SIG-M5 treated with dmso at 0.1 percent for 504 hours (cell line): Measurements from ENCODE around the gene ZP1.
A peak's percentile ranks its signal among the peaks of the same experiment; 100 is the strongest.
"Not testable (repeated sequence)": the region's sequence is repeated elsewhere in the genome, so short reads cannot be mapped to it uniquely, and the experiment has no call there.

Experiments
- DNase-seq: peaks from one replicate; lab custom pipeline; 2025; ENCODE audit not compliant: unreplicated experiment; lab: John Stamatoyannopoulos, UW

The ZP1 gene, protein sequence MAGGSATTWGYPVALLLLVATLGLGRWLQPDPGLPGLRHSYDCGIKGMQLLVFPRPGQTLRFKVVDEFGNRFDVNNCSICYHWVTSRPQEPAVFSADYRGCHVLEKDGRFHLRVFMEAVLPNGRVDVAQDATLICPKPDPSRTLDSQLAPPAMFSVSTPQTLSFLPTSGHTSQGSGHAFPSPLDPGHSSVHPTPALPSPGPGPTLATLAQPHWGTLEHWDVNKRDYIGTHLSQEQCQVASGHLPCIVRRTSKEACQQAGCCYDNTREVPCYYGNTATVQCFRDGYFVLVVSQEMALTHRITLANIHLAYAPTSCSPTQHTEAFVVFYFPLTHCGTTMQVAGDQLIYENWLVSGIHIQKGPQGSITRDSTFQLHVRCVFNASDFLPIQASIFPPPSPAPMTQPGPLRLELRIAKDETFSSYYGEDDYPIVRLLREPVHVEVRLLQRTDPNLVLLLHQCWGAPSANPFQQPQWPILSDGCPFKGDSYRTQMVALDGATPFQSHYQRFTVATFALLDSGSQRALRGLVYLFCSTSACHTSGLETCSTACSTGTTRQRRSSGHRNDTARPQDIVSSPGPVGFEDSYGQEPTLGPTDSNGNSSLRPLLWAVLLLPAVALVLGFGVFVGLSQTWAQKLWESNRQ

GRCh38 chr11:60866911-60867870, at the start of gene ZP1:
Gene ZP1 (plus strand): TSS chr11:60867542. CDS start chr11:60867562, 20 bp downstream.
- no peak for DNase-seq

DNA sequence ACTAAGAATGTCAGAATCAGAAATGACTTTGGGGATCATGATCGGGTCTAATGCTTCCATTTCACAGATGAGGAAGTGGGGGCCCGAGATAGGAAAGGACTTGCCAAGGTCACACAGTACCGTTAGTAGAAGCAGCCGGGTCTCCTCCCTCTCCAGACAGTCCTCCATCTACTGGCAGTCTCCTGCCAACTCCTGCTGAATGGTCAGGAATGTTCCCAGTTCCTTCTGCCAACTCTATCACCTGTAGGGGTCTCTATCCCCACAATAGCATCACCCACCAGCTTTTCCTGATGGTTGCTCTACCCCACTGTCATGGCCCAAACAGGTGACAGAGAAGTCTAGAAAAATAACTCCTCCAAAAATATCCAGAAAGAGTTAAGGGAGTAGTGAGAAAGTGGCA, 49.3 kb upstream of the ZP1 start:
- no peak for DNase-seq

GRCh38 chr11:60821827-60822599, 45.3 kb upstream of the ZP1 start:
- no peak for DNase-seq

GRCh38 chr11:60823745-60824306, 43.5 kb upstream of the ZP1 start:
- not testable (repeated sequence) for DNase-seq

GRCh38 chr11:60825118-60825517, 42.2 kb upstream of the ZP1 start:
- no peak for DNase-seq

- no peak for DNase-seq
Measured at GRCh38 chr11:60825790-60826189, 41.6 kb upstream of the ZP1 start.

GRCh38 chr11:60830478-60831142, 36.7 kb upstream of the ZP1 start:
- no peak for DNase-seq

GRCh38 chr11:60831143-60831500, 36.2 kb upstream of the ZP1 start:
- DNase-seq = peak; percentile 65

- no peak for DNase-seq
Measured at GRCh38 chr11:60831501-60832079, 35.8 kb upstream of the ZP1 start.

GRCh38 chr11:60834742-60835533, 32.4 kb upstream of the ZP1 start:
- no peak for DNase-seq

- peak; percentile 50 for DNase-seq
Measured at GRCh38 chr11:60835534-60835846, 31.9 kb upstream of the ZP1 start.

DNA sequence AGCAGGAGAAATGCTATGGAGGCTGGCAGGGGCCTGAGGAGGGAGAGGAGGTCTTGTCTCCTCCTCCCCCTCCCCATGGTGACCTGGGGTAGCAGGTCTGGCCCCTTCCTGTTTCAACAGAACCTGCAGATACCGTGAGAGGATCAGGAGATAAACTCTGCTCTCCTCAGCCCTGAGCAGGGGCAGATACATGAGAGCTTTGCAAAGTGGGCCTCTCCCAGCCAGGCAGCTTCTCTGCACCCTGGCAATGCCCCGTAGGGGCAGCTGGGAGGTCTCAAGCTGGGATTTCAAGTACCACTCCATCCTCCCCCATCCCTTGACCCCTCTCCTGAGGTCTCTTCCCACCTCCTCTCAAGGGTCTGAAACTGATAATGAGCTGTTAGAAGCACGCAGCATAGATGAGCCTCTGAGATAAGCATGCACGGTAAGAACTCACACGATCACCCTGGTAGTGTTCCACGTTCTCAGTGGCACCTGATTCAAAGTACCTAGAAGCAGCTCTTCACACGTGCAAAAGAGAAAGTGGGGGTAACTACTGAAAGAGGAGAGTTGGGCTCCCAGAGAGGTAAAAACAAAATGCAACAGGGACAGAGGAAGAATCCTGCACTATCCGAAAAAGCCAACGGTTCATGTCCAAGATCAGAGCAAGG, 30.4 kb upstream of the ZP1 start:
- DNase-seq = no peak

- DNase-seq = no peak
Measured at GRCh38 chr11:60838132-60838531, 29.2 kb upstream of the ZP1 start.

- DNase-seq = no peak
Measured at GRCh38 chr11:60840470-60841430, 26.6 kb upstream of the ZP1 start.

DNA sequence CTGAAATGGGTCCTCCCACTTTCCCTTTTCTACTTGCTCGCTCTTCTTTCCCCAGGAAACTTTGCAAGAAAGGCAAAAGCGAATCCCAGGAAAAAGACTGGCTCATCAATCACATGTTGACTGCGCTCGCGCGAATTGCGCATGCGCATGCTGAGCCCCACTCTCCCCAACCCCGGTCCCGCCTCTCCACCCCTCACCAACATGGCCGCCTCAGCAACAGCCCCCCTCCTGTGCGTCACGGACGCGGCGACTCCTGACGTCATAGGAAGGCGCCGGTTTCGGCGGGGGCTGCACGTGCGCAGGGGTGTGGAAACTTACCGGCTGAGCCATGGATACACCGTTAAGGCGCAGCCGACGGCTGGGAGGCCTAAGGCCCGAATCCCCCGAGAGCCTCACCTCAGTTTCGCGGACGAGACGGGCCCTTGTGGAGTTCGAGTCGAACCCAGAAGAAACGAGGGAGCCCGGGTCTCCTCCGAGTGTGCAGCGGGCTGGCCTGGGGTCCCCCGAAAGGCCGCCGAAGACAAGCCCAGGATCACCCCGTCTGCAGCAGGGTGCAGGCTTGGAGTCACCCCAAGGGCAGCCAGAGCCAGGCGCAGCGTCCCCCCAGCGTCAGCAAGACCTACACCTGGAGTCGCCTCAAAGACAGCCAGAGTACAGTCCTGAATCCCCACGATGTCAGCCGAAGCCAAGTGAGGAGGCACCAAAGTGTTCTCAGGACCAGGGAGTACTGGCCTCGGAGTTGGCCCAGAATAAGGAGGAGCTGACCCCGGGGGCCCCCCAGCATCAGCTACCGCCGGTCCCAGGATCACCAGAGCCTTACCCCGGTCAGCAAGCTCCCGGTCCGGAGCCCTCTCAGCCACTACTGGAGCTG, 25.3 kb upstream of the ZP1 start, which contains the start of gene CCDC86:
Gene CCDC86, plus strand, starts transcription at position 317 of the 871 bp plus-strand sequence. Its CDS starts 12 bp downstream, at position 329.
- DNase-seq = peak; percentile 77
